ENCODE results near the gene MEIS3. TPM values are rescaled to one million over a fixed set of nuclear protein-coding genes. Genes with fewer than 3 reads are reported as not detected.

Gene MEIS3
- total and polyA plus RNA-seq, 10 of the 15 experiments (the other 5 are each of a cell fraction or from before 2014, with no cell fraction given): 0.05 to 0.23 TPM; not detected in 8

DNA sequence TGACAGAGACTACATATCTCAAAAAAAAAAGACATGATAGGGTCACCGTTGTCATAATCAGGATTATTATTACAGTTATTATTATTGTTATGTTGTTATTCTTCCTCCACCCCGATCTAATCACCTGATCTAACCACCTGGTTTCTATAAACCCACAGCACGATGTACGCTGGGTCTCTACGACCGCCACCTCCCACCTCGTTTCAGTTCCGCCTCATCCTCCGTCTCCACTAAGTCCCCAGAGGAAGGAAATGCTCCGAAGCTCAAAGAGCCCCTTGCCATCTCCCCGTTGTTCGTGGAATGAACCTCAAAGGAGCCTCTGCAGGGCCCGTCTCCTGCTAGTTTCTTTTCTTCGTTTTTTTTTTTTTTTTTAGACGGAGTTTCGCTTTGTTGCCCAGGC is 15.9 kb upstream of the MEIS3 start:
- ChIA-PET POLR2A (interaction anchor here (1.1 kb wide), 2 partner anchors 138 to 309 kb away, joined by 3 to 4 read pairs; no protein-coding TSS in a partner anchor), CTCF (interaction anchor here (0.6 to 9.9 kb wide), 13 partner anchors 9 to 519 kb away, joined by 3 to 163 read pairs (median 5); partner anchors contain the start of genes KPTN and NAPA), SMC1A (ENCODE audit: uncharacterized antibody, unreplicated experiment) (interaction anchor here (0.8 to 3.4 kb wide), 4 partner anchors 80 to 271 kb away, joined by 3 to 49 read pairs (median 5); partner anchors contain the start of gene NAPA), RAD21 (ENCODE audit: unreplicated experiment) (interaction anchor here (0.6 to 3.0 kb wide), 8 partner anchors 24 to 271 kb away, joined by 3 to 47 read pairs (median 9); partner anchors contain the start of genes KPTN and NAPA)
- H3K9ac ChIP-seq (ENCODE audit: control insufficient read depth, insufficient read depth, low read length): no peak overlapping the region
- DNase-seq (ENCODE audit: low read depth, low spot score): peak; percentile 37
- BruUV-seq (replicated peaks): no TSS peak
- H3K9me3 ChIP-seq (replicated peaks; ENCODE audit: control insufficient read depth, insufficient read depth, low read length): no peaks in the 10 kb centered on the region
- in situ Hi-C loops (cut with MboI): loop anchor here (5.0 kb wide), 1 partner anchor 272 kb away; no protein-coding TSS in a partner anchor
- no peak for FAIRE-seq
- no peaks in the 10 kb centered on the region for H3K79me2 ChIP-seq (ENCODE audit: control insufficient read depth, insufficient read depth, low read length)
- intact Hi-C loops (cut with micrococcal nuclease; ENCODE audit: unreplicated experiment): no loop called here
- H3K4me3 ChIP-seq: no peak overlapping the region
- H3K27ac ChIP-seq (ENCODE audit: control insufficient read depth, insufficient read depth): no peak overlapping the region
- H3K4me2 ChIP-seq (ENCODE audit: control insufficient read depth, insufficient read depth): peak overlapping the region; percentile 49
- H4K20me1 ChIP-seq (ENCODE audit: control insufficient read depth, insufficient read depth): no peaks in the 10 kb centered on the region
- no peak overlapping the region for H2AFZ ChIP-seq (ENCODE audit: control insufficient read depth, low read depth, low read length)
- H3K27me3 ChIP-seq (replicated peaks in 1 of 2; ENCODE audit: control insufficient read depth in 2 of 2, insufficient read depth in 2 of 2, low read length in 1 of 2): peaks cover 0 to 7% of the 10 kb centered on the region in 2 experiments
- H3K4me1 ChIP-seq (ENCODE audit: control insufficient read depth, insufficient read depth, low read length): no peaks in the 10 kb centered on the region; the same call in none of the 2 replicates
- 25% methylated on average over 13 of the region's 16 CpGs for WGBS (ENCODE audit: insufficient coverage, insufficient replicate concordance, low lambda C conversion rate, missing lambda C conversion rate)
- ATAC-seq: peak; percentile 82
- H3K36me3 ChIP-seq (ENCODE audit: control insufficient read depth in 2 of 2, insufficient read depth in 2 of 2, low read length in 1 of 2): no peaks in the 10 kb centered on the region
- TF ChIP-seq ZNF24 (IDR thresholded peaks at IDR 0.05) (no peak), MTA2 (IDR thresholded peaks at IDR 0.05; ENCODE audit: low read depth) (peak; percentile 30; the same call in 1 of the 2 replicates), RAD51 (IDR thresholded peaks at IDR 0.05) (peak; percentile 92), SREBF2 (IDR thresholded peaks at IDR 0.05; ENCODE audit: low read length) (no peak), PAX5 (IDR thresholded peaks at IDR 0.05; ENCODE audit: borderline replicate concordance, low read depth, low read length) (0 out of 2 replicates have a peak, but pooled peaks have one; percentile 33), CHD4 (IDR thresholded peaks at IDR 0.05) (no peak), EP300 (IDR thresholded peaks at IDR 0.05; ENCODE audit: borderline replicate concordance in 1 of 2, control insufficient read depth in 1 of 2, low read depth in 2 of 2, low read length in 2 of 2) (0 out of 4 replicates have a peak, but pooled peaks of 1 of the 2 experiments have one; percentile 31), SPI1 (IDR thresholded peaks at IDR 0.05; ENCODE audit: borderline replicate concordance, insufficient read depth, low read depth, low read length) (peak; percentile 82; the same call in 1 of the 2 replicates), IKZF1 (conservative IDR thresholded peaks at IDR 0.05) (peak; percentile 29; the same call in 1 of the 2 replicates), RUNX3 (IDR thresholded peaks at IDR 0.05; ENCODE audit: low read length) (peak; percentile 90), MEF2B (IDR thresholded peaks at IDR 0.05; ENCODE audit: partially characterized antibody, poor library complexity, severe bottlenecking) (peak; percentile 62), ATF7 (IDR thresholded peaks at IDR 0.05; ENCODE audit: low read depth) (peak; percentile 25; the same call in 1 of the 2 replicates), ZSCAN29 (IDR thresholded peaks at IDR 0.05) (no peak), IKZF2 (IDR thresholded peaks at IDR 0.05) (peak; percentile 42 to 53; a peak in 2 of 4 replicates)
- TF ChIP-seq, protein P1, sequence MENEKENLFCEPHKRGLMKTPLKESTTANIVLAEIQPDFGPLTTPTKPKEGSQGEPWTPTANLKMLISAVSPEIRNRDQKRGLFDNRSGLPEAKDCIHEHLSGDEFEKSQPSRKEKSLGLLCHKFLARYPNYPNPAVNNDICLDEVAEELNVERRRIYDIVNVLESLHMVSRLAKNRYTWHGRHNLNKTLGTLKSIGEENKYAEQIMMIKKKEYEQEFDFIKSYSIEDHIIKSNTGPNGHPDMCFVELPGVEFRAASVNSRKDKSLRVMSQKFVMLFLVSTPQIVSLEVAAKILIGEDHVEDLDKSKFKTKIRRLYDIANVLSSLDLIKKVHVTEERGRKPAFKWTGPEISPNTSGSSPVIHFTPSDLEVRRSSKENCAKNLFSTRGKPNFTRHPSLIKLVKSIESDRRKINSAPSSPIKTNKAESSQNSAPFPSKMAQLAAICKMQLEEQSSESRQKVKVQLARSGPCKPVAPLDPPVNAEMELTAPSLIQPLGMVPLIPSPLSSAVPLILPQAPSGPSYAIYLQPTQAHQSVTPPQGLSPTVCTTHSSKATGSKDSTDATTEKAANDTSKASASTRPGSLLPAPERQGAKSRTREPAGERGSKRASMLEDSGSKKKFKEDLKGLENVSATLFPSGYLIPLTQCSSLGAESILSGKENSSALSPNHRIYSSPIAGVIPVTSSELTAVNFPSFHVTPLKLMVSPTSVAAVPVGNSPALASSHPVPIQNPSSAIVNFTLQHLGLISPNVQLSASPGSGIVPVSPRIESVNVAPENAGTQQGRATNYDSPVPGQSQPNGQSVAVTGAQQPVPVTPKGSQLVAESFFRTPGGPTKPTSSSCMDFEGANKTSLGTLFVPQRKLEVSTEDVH (IDR thresholded peaks at IDR 0.05; ENCODE audit: low read depth, partially characterized antibody): no peak
- TF ChIP-seq, protein P2, sequence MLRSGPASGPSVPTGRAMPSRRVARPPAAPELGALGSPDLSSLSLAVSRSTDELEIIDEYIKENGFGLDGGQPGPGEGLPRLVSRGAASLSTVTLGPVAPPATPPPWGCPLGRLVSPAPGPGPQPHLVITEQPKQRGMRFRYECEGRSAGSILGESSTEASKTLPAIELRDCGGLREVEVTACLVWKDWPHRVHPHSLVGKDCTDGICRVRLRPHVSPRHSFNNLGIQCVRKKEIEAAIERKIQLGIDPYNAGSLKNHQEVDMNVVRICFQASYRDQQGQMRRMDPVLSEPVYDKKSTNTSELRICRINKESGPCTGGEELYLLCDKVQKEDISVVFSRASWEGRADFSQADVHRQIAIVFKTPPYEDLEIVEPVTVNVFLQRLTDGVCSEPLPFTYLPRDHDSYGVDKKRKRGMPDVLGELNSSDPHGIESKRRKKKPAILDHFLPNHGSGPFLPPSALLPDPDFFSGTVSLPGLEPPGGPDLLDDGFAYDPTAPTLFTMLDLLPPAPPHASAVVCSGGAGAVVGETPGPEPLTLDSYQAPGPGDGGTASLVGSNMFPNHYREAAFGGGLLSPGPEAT (IDR thresholded peaks at IDR 0.05; ENCODE audit: low read depth): peak; percentile 85
- TF ChIP-seq, protein P3, sequence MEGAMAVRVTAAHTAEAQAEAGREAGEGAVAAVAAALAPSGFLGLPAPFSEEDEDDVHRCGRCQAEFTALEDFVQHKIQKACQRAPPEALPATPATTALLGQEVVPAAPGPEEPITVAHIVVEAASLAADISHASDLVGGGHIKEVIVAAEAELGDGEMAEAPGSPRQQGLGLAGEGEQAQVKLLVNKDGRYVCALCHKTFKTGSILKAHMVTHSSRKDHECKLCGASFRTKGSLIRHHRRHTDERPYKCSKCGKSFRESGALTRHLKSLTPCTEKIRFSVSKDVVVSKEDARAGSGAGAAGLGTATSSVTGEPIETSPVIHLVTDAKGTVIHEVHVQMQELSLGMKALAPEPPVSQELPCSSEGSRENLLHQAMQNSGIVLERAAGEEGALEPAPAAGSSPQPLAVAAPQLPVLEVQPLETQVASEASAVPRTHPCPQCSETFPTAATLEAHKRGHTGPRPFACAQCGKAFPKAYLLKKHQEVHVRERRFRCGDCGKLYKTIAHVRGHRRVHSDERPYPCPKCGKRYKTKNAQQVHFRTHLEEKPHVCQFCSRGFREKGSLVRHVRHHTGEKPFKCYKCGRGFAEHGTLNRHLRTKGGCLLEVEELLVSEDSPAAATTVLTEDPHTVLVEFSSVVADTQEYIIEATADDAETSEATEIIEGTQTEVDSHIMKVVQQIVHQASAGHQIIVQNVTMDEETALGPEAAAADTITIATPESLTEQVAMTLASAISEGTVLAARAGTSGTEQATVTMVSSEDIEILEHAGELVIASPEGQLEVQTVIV (IDR thresholded peaks at IDR 0.05; ENCODE audit: borderline replicate concordance, partially characterized antibody): peak; percentile 36
